HG03066 (cell line): ENCODE data around the gene STXBP1.

Source experiments
- ATAC-seq: cut with Tn5 transposase; IDR thresholded peaks from one replicate; pipeline ENCODE4 v1.9.1; 2021; ENCODE audit warnings: low read depth; ENCODE audit not compliant: unreplicated experiment

The STXBP1 gene

DNA sequence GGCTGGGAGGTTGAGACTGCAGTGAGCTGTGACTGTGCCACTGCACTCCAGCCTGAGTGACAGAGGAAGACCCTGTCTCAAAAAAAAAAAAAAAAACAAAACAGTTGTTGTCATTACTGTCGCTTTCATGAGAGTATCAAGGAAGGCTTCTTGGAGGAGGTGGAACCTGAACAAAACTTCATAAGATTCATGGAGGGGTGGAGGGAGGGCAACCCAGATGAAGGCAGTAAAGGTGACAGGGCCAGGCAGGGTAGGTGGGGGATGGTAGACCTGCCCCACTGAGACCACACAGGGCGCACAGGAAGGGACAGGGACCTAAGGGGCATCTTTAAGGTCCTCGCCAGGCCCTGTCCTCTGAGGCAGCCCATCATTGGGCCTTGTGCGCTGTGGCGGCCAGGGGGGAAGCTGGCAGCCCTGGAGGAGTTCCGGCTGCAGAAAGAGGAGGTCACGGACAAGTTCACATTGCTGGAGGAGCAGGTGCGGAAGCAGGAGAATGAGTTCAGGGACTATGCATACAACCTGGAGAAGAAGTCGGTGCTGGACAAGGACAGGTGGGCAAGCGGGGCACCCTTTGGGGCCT is 98.2 kb downstream of the STXBP1 start:
- no peak for ATAC-seq

DNA sequence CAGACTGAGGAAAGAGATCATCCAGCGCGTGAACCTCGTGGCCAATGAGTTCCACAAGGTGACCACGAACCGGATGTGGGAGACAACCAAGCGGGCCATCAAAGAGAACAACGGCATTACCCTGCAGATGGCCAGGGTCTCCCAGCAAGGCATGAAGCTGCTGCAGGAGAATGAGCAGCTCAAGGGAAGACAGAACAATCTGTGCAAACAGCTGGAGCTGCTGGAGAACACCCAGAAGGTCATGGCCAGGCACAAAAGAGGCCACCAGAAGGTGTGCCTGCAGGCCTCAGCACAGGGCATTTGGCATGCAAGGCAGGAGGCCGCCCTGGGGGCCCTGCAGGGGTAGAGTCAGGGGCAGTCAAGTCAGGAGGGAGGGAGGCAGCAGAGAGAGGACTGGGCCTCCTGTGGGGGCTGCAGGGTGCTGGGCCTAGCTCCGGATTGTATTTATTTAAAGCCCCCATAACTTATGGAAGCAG is 99.2 kb downstream of the STXBP1 start:
- no peak for ATAC-seq

DNA sequence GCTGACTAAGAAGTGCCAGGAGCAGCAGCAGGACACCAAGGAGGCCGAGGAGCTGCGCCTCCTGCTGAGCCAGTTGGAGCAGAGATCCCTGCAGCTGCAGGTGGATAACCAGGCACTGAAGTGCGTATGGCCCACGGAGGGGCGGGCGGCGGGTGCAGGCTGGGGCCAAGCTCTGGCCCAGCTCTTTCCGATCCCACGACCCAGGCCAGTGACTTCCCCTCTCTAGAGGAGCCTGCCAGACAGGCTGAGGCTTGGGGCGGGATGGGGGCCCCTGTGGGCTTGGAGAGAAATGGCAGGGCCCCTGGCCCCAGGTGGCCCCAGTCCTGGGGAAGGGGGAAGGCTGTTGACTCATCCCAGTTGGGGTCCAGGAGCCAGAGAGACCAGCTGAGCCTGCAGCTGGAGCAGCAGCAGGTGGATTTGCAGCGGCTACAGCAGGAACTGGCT is 99.8 kb downstream of the STXBP1 start:
- ATAC-seq = no peak

DNA sequence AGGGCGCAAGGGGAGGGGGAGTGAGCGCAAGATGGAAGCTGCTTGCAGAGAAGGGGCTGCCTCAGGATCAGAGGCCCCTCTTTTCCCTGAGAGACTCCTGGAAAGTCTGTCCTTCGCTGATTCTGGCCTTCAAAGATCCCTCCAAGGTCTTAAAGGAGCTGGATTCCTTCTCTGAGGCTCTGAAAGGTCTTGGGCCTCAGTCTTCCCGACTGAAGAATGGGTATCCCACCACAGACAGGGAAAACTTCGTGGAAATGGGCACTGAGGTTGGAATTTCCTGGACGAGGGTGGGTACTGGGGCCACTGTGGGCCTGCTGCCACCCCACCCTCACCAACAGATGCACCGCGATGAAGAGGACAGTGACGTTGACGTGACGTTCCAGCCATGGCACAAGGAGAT is 100.3 kb downstream of the STXBP1 start:
- ATAC-seq = no peak

DNA sequence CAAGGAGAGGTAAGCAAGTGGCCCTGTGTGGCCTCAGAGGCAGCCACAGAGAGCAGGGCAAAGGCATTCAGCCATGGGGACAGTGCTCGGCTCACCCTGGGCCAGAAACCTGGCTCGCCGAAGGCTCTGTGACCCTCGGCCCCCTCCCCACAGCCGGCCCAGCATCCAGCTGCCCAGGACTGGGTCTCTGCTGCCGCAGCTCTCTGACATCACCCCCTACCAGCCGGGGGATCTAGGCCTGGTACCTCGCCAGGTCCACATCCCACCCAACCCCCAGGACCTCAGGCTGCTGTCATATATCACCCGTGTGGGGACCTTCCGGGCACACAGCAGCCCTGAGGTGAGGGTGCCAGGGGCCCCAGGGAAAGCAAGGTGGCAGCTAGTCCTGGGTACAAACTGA is 100.8 kb downstream of the STXBP1 start:
- no peak for ATAC-seq

DNA sequence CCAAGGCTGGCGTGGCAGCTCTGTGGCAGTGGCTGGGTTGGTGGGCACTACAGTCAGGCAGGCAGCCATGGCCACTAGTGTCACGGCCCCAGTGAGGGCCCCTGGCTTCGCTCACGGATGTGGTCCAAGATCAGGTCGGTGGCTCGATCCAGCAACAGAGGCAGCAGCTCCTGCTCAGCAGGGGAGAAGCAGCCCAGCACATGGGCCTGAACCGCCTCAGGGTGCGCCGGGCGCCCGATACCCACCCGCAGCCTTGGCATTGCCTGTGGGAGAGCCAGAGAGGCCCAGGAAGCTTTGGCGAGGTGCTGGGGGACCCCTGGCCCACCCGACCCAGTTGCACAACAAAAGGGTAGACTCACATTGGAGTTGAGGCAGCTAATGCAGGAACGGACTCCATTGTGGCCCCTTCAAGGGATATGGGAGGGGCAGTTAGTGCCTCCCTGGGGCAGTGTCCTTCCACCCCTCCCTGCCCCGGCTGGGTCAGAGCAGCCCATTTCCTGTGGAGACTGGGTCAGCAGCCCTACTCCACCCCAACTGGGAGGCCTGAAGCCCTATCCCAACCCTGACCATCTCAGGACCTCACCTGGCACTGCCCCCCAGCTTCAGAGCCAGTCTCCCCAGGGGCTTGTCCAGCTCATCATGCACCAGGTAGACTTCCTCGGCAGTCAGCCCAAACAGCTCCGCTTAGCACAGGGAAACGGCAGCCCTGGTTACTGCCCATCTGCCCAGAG is 102.1 kb downstream of the STXBP1 start:
- ATAC-seq = no peak

DNA sequence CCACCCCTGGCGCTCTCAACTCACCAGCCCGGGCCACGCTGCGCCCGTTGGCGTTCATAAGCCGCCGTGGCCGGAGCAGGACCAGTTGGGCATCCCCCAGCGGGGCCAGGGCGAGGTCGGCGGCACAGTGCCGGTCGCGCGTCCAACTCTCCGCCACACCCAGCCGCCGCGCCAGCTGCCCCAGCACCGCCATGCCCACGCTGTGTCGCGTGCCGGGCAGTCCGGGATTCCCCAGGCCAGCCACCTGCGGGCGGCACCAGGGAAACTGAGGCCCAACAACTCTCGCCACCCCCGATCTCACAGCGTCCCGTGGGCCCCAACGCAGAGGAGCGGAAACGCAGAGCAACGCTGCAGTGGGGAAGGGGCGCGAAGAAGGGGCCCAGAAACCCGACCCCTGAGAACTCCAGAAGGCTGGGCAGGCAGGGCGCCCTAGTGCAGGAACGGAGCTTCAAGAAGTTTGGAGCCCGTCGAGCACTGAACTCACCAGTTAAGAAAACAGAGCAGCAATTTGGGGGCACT is 102.9 kb downstream of the STXBP1 start:
- ATAC-seq = peak; percentile 8

DNA sequence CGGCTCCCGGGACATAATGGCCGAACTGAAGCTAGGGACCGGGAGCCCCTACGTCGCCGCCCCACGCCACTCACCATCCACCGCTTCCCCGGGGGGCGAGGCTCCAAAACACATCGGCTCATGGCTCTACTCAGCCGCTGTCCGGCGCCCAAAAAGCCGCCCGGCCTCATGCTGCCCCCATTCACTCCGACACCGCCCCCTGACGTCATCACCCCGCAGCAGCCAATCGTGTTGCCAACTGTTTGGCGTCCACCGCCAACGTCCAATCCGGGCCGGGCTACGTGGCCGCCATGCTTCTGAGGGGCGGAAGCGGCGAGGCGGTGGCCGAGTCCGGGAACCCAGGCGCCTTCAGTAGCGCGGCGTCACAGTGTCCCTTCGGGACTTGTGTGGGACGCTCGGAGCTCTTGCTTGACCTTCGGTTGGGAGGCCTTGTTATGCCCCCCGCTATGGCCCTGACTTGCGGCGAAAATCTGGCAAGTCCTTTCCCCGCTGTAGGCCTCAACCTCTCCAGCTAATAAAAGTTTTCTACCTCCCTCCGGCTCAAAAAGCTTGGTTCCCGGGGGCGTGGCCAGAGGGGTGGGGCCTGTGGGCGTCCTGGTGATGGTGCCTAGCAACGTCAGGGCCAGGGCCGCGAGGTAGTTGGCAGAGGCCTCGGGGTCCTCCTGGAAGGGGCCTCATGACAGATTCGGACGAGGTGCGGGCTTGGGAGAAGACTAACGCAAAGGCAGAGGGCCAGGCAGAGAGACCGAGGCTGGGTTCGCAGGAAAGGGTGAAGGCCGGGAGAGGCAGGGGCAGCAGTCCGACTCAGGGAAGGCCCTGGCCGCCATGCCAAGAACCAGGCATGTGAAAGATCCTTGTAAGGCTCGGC is 103.6 kb downstream of the STXBP1 start, which contains the start of the genes PTRH1 and TTC16:
PTRH1 (minus strand) TSS at position 194 of the 868 bp plus-strand sequence; CDS start at position 170, 24 bp downstream.
TTC16 (plus strand) TSS at position 610 of the 868 bp plus-strand sequence; CDS start at position 677, 67 bp downstream.
- ATAC-seq = peak; percentile 87

DNA sequence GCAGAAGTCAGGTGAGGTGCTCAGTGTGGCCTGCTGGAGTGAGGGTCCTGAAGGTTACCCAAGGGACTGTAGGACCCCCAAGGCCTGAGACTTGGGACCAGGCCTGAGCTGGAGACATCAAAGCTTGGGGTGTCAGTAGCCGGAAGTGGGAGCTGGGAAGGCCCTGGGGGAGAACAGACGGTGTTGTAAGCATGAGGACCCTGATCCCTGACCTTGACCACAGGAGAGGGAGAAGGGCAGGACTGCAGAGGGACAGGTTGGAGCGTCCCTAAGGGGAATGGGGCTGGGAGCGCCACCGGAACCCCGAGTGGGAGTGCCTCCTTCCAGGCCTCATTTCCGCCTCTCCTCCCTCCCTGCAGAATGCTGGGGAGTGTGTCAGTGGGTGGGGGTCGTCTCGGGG is 104.3 kb downstream of the STXBP1 start:
- no peak for ATAC-seq

DNA sequence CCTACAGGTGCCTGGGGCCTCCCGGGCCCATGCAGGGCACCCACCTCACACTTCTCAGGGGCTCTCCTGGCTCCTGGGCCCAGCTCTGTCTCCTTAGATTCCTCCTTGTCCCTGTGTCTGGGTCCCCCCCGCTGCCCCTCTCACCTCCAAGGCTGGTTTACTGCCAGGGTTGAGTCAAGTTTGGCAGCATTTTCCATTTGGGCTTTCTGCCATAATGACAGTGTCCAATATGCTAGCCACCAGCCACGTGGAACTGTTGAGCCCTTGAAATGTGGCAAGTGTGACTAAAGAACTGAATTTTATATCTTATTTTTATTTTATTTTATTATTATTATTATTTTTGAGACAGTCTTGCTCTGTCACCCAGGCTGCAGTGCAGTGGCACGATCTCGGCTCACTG is 105.7 kb downstream of the STXBP1 start:
- ATAC-seq = no peak

DNA sequence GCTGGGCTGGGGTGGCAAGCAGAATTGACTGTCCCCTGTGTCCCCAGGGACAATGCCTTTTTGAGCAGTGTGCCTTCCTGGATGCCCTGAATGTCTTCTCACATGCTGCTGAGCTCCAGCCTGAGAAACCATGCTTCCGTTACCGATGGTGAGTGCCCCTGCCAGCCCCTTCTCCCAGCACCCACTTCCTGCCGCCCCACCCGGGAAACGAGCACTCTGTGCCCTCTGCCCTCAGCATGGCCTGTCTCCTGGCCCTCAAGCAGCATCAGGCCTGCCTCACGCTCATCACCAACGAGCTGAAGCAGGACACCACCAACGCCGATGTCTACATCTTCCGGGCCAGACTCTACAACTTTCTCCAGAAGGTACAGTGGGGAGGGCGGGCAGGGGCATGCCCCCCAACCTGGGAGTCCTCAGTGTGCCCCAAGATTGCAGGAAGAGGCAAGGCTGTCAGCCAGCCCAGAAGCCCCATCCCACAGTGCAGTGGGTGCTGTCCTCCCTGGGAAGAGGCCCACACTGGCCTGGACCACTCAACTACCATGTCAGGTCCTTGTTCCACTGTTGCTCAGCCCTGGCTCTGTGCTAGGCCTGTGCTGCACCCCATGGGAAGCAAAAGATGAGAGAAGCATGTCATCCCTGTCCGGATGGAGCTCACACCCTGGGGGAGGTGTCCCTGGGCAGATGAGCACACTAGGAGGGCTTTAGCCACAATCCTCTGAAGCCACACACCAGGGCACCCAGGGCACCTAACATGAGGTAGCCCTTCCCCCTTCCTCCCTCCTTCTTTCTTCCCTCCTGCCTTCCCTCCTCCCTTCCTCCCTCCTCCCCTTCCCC is 108.2 kb downstream of the STXBP1 start:
- ATAC-seq = no peak

DNA sequence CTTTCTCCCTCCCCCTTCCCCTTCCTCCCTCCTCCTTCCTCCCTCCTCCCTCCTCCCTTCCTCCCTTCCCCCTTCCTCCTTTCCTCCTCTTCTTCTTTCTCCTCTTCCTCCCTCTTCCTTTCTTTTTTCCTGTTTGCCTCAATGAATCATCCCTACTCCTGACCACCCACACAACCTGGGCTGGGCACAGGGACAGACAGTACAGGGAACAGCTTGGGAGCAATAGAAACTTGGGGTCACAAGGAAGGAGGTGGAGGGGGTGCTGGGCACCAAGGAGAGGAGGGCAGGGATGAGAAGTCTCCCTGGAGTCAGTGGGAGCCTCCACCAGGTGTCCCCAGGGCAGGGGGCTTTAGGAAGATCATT is 108.8 kb downstream of the STXBP1 start:
- no peak for ATAC-seq

DNA sequence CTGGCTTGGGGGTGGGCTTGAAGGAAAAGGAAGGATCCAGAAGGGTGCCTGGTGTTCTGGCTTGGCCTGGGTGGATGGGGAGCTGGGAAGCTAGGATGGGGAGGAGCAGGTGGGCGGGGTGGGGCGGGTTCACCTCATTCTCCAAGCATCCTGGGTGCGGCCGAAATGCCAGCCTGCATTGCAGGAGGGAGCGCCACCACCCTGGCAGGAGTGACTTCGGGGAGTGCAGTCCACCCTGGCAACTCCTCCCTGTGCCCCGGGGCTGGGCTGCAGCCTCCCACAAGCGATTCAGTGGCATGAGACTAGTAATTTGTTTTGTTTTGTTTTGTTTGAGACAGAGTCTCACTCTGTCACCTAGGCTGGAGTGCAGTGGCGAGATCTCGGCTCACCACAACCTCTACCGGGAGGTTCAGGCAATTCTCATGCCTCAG is 109.3 kb downstream of the STXBP1 start:
- ATAC-seq = no peak

DNA sequence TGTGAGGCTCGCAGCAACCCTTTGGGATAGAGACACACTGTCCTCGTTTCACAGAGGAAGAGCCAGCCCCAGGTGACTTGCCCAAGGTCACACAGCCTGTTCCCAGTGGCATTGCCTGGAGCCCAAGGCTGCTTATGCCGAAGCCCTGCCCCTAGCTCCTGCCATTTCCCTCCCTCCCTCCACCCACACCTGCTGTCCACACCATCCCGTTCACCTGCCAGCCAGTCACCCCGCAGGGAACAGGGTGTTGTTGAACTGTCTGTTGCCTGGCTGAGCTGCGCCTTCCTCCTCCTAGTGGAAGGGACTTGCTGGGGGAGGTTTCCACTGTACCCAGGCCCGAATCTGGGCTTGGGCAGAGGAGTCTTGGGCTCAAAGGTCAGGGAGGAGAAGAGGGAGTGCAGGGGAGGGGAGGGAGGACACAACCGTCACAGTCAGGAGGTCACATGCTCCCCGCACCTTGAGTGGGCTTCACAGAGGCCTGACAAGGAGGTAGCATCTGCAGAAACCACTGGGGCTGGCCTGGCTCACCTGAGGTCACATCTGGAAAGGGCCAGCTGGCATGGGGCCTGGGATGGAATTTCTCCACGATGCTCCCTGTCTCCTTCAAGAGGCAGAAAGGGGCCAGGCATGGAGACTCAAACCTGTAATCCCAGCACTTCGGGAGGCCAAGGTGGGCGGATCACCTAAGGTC is 110.1 kb downstream of the STXBP1 start:
- ATAC-seq = no peak

DNA sequence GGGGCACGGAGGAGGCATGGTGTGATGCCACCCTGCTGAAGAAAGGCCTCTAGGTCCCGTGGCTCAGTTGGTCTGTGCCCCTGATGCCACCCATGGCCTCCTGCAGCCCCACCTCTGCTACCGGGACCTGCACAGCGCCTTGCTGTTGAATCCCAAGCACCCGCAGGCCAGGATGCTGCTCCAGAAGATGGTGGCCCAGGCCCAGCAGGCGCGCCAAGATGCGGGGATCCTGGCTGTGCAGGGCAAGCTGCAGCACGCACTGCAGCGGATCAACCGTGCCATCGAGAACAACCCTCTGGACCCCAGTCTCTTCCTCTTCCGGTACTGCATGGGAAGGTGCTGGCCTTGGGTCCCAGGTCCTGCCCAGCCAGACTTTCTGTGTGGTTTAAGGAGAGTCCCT is 110.9 kb downstream of the STXBP1 start:
- no peak for ATAC-seq

DNA sequence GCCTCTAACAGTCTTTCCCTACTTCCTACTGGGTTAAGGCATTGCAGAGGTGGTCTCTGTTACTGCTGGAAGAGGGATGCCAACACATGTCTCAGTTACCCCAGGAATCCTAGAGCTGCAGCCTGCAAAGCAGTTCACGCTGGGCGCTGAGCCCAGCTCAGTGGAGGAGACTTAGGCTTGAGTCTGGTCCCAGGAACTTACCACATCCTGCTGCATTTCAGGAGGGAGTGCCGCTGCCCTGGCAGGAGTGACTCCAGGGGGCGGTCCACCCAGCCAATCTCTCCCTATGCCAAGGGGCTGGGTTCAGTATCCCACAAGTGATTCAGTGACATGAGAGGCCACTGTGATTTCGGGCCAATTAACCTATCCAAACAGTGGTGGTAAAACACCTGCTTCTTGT is 111.4 kb downstream of the STXBP1 start:
- ATAC-seq = no peak

DNA sequence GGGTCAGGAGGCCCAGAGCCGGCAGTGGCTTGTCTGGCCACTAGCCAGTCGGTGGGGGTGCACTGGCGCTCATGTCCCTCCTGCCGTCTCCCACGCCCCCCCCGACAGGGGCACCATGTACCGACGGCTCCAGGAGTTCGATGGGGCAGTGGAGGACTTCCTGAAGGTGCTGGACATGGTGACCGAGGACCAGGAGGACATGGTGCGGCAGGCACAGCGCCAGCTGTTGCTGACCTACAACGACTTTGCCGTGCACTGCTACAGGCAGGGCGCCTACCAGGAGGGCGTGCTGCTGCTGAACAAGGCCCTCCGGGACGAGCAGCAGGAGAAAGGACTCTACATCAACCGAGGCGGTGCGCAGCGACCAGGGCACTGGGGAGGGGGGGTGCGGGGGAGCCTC is 111.9 kb downstream of the STXBP1 start:
- ATAC-seq = no peak

DNA sequence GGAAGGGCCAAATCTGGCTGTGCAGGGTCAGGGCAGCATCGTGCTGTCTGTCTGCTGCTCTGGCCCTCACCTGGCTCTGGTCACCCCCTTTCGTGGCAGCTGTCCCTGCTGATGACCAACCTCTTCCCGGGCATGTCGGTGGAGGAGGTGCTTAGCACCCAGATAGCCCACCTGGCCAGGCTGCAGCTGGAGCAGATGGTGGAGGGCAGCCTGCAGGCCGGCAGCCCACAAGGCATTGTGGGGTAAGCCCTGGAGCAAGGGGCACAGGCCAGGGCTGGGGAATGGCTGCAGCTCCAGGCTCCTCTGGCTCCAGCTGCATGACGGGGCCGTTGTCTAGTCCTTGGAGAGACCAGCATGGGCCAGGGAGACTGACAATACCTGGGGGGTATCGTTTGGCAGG is 114.8 kb downstream of the STXBP1 start:
- no peak for ATAC-seq

DNA sequence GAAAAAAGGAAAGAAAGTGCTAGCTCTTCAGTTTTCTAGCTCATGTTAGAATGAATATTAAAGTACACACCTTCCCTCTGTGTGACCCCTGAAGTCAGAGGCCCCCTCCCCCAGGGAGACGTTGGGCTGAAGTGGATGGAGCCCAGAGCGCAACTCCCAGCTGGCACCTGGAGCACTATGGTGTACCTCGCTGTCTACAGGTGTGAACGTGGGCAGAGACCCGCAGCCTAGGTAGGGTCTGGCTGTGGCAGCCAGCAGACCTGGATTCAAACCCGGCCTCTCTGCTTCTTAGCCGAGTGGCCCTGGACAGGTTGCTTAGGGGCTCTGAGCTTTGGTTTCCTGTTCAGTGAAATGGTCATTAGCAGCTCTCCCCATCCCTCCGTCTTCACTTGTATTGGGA is 116.7 kb downstream of the STXBP1 start:
- no peak for ATAC-seq
